Tibial artery (tissue), 4 donors: ENCODE measurements around the gene SEC31B.

Experiments
- DNase-seq, 2 donors: peaks; one replicate each; pipeline ENCODE4 v3.0.0-alpha.2; 2019
- H3K27ac ChIP-seq, 2 donors: fragments of 200-600 bp; sonication (generic) in 1 of 2; 1 replicate in 1 of 2; 2 replicates in 1 of 2; pipeline ENCODE4 v1.5.1; 2018 to 2019; ENCODE audit warnings: mild to moderate bottlenecking in 1 of 2
- H3K27me3 ChIP-seq, 2 donors: fragments of 200-600 bp; sonication (generic) in 1 of 2; one replicate each; pipeline versions ENCODE4 v1.5.1 to v1.6.0; 2016 to 2019
- H3K36me3 ChIP-seq, 3 donors: fragments of 200-600 bp; sonication (generic) in 2 of 3; one replicate each; pipeline ENCODE4 v1.5.1; 2016 to 2019; ENCODE audit warnings: mild to moderate bottlenecking in 2 of 3
- H3K4me1 ChIP-seq, 4 donors: fragments of 200-600 bp; sonication (generic) in 2 of 4; 1 replicate in 3 of 4; 2 replicates in 1 of 4; pipeline ENCODE4 v1.5.1; 2016 to 2019
- H3K4me3 ChIP-seq, 2 donors: fragments of 200-600 bp; sonication (generic) in 1 of 2; 1 replicate in 1 of 2; 2 replicates in 1 of 2; pipeline ENCODE4 v1.5.1; 2018 to 2019; ENCODE audit warnings: mild to moderate bottlenecking in 2 of 2
- H3K9me3 ChIP-seq, 3 donors: fragments of 200-600 bp; sonication (generic) in 1 of 3; one replicate each; pipeline ENCODE4 v1.5.1; 2016 to 2019
- intact Hi-C: fragments of 100-400 bp; cut with DNase I; formaldehyde crosslinking; loops from one replicate; pipeline ENCODE4 v1.15.0; 2023; ENCODE audit warnings: low total_unique reads
- TF ChIP-seq, protein P1 (sequence below), 2 experiments: fragments of 200-600 bp in 1 of 2; fragments of 450-650 bp in 1 of 2; IDR thresholded peaks; one replicate each; pipeline ENCODE4 v1.5.1; 2017 to 2019; ENCODE audit warnings: antibody characterized with exemption in 2 of 2, mild to moderate bottlenecking in 1 of 2, moderate library complexity in 1 of 2

Gene SEC31B

DNA sequence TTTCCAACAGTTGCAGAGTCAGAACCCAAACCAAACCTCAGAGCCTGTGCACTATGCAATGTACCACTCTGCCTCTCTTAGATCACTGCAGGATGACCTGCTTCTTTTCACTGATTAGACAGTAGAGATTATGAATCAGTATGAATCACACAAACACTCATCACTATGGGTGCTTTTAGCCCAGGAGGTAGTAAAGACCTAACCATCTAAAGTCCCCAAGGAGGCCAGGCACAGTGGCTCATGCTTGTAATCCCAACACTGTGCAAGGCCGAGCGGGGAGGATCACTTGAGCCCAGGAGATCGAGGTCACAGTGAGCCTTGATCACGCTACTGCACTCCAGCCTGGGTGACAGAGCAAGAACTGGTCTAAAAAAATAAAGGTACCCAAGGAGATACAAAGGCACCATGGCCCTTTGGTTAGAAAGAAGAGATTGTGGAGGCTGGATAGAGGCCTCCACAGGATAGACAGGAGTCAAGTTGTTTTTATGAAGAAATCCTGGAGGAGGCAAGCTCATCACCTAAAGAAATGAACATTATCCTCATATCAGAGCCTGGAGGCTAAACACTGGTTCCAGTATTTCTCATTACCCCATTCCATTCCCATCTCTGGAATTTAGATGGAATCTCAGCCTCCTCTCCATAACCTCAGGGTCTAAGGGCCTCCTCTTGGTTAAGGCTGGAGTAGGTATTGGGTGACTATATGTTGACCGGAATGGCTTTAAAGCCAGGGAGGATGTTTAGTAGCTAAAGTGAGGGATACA, 12.9 kb downstream of the SEC31B start:
- TF ChIP-seq, protein P1, sequence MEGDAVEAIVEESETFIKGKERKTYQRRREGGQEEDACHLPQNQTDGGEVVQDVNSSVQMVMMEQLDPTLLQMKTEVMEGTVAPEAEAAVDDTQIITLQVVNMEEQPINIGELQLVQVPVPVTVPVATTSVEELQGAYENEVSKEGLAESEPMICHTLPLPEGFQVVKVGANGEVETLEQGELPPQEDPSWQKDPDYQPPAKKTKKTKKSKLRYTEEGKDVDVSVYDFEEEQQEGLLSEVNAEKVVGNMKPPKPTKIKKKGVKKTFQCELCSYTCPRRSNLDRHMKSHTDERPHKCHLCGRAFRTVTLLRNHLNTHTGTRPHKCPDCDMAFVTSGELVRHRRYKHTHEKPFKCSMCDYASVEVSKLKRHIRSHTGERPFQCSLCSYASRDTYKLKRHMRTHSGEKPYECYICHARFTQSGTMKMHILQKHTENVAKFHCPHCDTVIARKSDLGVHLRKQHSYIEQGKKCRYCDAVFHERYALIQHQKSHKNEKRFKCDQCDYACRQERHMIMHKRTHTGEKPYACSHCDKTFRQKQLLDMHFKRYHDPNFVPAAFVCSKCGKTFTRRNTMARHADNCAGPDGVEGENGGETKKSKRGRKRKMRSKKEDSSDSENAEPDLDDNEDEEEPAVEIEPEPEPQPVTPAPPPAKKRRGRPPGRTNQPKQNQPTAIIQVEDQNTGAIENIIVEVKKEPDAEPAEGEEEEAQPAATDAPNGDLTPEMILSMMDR (IDR thresholded peaks at IDR 0.05): no peak
- Histone ChIP-seq H3K4me1 (no peaks in the 10 kb centered on the region), H3K4me3 (no peak overlapping the region), H3K9me3 (no peaks in the 10 kb centered on the region), H3K27ac (no peak overlapping the region), H3K36me3 (peaks cover 5 to 85% (median 49%) of the 10 kb centered on the region in 3 donors), H3K27me3 (no peaks in the 10 kb centered on the region)
- no peak for DNase-seq
- intact Hi-C loops: no loop called here

DNA sequence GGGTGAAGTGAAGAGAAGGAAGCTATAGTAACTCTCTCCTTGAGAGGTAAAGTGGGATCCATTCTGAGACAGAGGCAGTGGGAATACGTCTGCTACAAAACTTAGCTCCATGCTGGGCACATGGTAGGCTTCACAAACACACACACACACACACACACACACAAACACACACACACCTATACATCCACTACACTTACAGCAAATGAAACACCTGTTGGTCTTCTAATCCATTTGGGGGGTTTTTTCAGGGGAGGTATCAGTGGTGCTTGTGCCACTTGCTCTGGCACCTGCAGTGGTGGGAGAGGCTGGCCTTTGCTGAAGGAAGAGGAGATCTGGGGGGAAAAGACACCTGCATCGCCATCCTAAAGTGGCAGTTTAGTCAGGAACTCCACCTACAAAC, 14.5 kb downstream of the SEC31B start:
- Histone ChIP-seq H3K36me3 (peaks cover 10 to 89% (median 54%) of the 10 kb centered on the region in 3 donors), H3K27me3 (no peaks in the 10 kb centered on the region), H3K4me3 (no peak overlapping the region), H3K9me3 (no peaks in the 10 kb centered on the region), H3K27ac (no peak overlapping the region), H3K4me1 (no peaks in the 10 kb centered on the region)
- intact Hi-C loops: no loop called here
- no peak for DNase-seq
- TF ChIP-seq, protein P1 (IDR thresholded peaks at IDR 0.05): no peak

DNA sequence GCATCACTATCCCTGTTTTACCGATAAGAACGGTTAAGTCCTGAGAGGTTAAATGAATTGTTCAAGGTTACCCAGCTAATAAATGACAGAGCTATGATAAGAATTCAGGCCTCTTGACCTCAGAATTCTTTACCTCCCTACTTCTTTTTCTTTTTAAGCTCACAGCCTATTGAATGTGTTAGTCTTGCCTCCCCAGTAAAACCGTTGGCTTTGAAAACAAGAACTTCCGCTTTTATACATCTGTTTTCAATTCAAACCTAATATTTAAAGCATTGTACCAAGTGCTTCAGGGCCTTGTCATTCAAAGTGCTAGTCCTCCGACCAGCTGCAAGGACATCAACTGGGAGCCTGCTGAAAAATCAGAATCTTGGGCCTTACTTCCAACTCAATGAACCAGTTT, 15.6 kb downstream of the SEC31B start:
- Histone ChIP-seq H3K9me3 (no peaks in the 10 kb centered on the region), H3K4me3 (no peak overlapping the region), H3K27me3 (no peaks in the 10 kb centered on the region), H3K27ac (no peak overlapping the region), H3K4me1 (no peaks in the 10 kb centered on the region), H3K36me3 (peaks cover 14 to 95% (median 61%) of the 10 kb centered on the region in 3 donors)
- TF ChIP-seq, protein P1 (IDR thresholded peaks at IDR 0.05): no peak
- intact Hi-C loops: no loop called here
- no peak for DNase-seq

DNA sequence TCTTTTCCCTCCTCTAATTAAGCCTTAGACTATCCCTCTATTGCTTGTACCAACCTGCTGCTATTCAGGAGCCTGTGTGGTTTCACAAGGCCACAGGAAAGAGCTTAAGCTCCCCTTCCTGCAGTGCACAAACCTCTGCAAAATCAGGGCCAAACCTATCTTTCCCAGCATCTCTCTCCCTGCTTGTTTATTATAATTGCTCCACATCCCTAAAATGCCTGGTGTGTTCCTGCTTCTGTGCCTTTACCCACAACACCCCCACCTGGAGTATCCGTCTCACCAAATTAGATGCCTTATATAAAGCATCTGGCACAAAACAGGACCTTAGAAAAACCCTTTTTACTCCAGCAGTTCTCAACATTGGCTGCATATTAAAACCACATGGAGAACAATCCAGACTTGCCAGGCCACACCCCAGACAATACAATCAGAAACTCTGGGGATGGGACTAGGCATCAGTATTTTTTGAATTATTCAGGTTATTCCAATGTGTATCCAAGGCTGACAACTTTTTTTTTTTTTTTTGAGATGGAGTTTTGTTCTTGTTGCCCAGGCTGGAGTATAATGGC, 16.7 kb downstream of the SEC31B start:
- TF ChIP-seq, protein P1 (IDR thresholded peaks at IDR 0.05): no peak
- Histone ChIP-seq H3K36me3 (peaks cover 19 to 97% (median 65%) of the 10 kb centered on the region in 3 donors), H3K4me1 (no peaks in the 10 kb centered on the region), H3K27ac (no peak overlapping the region), H3K27me3 (no peaks in the 10 kb centered on the region), H3K9me3 (no peaks in the 10 kb centered on the region), H3K4me3 (no peak overlapping the region)
- intact Hi-C loops: no loop called here
- DNase-seq: no peak

DNA sequence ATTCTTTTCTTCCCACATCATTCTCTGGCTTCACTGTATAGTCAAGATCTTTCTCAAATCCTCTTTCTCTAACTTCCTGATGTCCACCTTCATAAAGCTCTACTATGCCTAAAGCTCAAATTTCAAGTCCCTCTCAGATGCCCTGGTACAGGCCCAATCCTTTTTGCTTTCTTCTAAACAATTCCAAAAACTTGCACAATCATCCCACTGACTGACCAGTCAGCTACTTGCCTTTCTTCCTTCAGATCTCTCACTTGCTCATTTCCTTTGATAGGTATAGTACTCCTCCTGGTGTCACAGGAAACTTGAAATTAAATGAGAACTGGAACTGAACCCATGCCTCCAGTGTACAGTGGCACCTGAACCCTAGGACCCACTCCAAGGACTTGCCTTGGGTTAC, 18.2 kb downstream of the SEC31B start:
- H3K4me1 ChIP-seq: no peaks in the 10 kb centered on the region
- H3K4me3 ChIP-seq: no peak overlapping the region
- no peak for DNase-seq
- H3K27ac ChIP-seq: no peak overlapping the region
- TF ChIP-seq, protein P1 (IDR thresholded peaks at IDR 0.05): no peak
- intact Hi-C loops: no loop called here
- peaks cover 23 to 97% (median 66%) of the 10 kb centered on the region in 3 donors for H3K36me3 ChIP-seq
- no peaks in the 10 kb centered on the region for H3K9me3 ChIP-seq
- no peaks in the 10 kb centered on the region for H3K27me3 ChIP-seq
